SH-SY5Y (cell line): ENCODE measurements around the gene PTPRG.

Experiments
- GATA2 ChIP-seq: IDR thresholded peaks from 2 replicates; pipeline ENCODE4 v1.6.1; 2011; ENCODE audit warnings: mild to moderate bottlenecking, low read depth, low read length
- GATA3 ChIP-seq: IDR thresholded peaks from 2 replicates; pipeline ENCODE4 v1.6.1; 2011; ENCODE audit warnings: low read depth, mild to moderate bottlenecking, low read length, moderate library complexity

Gene PTPRG

DNA sequence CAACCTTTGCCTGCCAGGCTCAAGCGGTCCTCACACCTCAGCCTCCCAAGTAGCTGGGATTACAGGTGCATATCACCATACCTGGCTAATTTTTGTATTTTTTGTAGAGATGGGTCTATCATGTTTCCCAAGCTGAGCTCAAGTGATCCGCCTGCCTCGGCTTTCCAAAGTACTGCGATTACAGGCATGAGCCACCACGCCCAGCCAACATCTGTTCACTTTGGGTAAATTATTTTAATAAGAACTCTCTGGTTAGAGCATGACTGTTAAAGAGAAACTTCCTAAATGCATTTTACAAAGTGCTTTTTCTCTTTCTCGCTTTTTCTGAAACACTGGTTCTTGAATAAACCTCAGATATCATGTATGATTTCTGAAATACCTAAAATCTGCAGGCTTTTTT lies 172.5 kb downstream of the PTPRG start:
- TF ChIP-seq GATA3 = no peak
- no peak for TF ChIP-seq GATA2

DNA sequence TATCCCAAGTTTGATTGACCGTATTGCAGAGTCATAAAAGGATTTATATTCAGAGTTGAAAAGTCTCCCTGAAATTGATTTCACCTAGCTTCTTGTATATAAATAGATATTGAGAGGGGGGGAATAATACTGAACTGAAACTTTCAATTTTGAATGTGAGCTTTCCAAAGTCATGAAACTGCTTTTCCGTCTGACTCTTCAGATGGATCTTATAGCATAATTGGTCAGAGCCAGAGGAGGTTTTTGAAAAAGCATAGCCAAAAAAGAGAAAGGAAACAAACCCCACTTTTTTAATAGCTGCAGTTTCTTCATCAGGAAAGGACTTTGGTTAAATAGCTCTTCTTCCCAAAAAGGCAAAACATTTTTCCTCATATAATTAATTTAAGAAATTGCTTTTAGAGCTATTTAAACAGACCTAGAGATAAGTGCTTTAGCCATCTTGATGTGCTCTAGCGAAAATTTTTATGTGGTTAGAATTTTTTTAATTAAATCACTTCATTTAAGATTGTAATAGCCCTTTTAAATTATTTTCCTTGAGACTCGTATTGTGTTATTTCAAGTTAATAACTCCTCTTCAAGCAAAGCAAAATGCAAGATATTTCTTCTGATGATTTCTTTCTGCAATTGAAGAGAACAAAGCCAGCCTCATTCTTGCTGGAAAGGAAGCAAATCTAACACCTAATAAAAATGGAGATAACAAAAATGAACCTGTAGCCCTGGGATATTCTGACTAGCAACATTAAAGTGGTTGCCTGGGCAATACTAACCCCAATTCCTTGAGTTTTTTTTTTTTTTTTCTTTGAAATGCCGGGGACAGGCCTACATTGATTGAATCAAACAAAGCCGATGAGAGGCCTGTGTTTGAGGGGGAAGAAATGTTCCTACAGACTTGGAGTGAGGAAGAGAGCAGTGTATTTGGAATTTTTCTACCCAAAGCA lies 173.6 kb downstream of the PTPRG start:
- TF ChIP-seq GATA2 (no peak), GATA3 (no peak)

DNA sequence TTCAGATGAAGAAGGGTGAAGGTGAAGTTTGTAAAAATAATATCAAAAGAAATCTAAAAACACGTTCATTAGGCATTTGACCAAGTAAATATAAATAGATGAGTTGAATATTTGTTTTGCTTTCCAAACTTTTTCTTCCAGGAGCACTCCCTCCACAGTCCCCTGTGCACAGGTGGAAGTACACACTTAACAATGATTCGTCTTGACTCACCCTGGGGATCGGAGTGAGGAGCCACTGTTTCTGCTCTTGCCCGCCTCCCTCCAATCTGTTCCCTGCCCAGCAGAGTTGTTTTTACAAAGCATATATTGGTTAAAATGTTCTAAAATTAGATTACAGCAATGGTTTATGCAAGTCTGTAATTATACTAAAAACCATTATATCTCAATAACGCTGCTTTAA lies 175.1 kb downstream of the PTPRG start:
- TF ChIP-seq GATA3 (no peak), GATA2 (no peak)

DNA sequence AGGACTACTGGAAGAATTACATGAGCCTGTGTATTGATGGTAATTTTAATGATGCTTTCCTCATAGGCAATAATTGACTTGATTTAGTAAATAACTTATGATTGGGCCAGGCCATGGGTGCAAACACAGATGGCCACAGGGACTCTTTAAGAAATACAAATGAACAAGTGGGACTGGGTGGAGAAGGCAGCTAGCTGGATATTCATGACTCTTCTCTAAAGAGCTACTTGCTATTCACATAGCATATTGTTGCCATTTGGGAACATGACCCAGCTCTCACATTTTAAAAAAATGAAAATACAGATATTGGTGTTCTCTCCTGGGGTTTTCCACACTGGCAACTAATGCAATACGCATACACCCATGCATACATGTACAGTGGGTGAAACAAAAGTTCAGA lies 178.3 kb downstream of the PTPRG start:
- TF ChIP-seq GATA2 = no peak
- TF ChIP-seq GATA3 = no peak

DNA sequence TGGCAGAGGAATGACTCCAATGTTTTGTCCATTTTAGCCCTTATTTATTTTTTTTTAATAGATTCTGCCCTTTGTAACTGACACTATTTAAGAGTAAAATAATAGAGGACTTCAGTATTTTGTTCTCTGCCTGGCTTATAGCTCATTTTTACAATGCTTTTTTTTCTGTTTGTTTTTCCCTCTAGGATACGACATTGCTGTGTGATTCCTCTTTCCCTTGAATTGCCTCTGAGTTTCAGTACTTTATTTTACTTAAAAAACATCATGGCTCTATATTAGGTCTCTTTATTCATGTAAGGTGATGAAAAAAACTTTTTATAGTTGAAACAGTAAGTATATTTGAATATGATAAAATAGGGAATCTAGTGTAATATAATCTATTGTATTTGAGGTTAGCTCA lies 179.1 kb downstream of the PTPRG start:
- no peak for TF ChIP-seq GATA2
- TF ChIP-seq GATA3 = no peak

DNA sequence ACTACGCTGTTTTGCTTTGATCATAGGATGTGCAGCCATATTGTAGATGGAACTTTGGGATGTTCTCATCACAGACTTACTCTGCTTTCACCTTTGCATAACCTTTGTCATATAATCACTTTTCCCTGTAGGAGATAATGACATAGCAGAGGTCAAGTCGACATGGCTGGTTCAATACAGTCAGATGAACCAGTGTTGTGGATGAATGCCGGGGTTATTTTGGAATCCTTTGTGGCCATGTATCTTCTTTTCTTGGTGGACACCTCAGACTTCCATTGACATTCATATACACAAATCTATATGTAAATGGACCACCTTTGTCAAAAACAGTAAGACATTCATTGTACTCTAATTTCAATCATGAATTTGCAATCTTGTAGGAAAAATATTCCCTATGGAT lies 180.2 kb downstream of the PTPRG start:
- TF ChIP-seq GATA3 (no peak), GATA2 (no peak)

DNA sequence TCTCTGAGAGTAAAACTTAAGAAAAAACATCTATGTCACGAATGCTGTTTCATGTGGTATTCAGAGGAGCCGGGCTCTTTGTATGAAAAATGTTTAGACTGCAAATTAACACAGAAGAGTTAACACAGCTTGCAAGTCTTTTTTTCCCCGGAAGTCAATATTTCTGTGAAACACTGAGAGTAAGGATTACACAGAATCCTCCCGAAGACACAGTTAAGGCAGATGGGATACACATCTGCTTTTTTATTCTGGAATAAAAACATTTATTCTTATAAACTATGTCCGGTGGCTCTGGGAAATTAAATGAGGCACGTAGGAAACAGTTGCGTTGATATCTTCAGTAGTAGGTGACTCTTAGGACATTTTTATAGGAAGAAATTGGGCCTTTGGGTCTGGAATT lies 180.6 kb downstream of the PTPRG start:
- TF ChIP-seq GATA3 (no peak), GATA2 (no peak)

DNA sequence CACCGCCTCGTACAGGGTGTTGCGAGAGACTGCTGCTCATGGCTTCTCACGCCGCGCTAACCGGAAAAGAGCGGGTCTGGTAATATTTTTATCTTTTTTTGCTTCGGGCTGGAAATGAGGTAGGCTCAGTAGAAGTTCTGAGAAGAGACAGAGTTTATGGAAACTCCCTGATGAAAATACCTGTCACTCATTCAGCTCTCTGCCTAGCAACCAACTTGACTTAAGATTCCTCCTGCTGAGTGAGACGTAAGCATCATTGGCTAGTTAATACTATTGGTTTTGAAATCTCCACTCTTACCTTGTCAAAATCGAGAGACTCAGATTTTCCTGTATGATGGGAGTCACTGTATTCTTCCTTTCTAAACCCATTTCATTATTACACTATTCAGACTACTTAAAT lies 181.7 kb downstream of the PTPRG start:
- TF ChIP-seq GATA2 = no peak
- TF ChIP-seq GATA3 = no peak

DNA sequence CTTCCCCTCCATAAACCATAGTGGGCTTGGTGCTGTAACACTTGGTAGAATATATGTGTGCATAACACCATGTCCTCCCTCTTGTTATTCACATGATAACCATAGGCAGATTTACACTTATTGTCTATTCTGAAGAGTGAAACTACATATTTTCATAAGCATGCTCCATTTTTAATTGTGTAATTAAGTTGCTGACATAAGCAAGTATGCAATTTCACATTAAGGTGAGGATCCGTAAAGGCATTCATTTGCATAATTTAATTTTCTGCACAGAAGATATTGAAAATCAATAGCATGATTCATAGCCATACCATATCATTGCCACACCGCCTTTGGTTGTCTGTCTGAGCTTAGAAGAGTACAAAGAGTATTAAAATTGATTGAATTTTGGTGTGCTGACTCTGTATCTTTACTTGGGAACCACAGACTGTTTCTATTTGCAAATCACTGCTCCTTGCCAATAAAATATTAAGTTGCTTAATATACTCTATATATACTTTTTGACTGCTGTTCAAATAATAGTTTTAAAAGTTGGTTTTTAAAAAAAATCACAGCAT lies 182.4 kb downstream of the PTPRG start:
- TF ChIP-seq GATA3 (no peak), GATA2 (no peak)

DNA sequence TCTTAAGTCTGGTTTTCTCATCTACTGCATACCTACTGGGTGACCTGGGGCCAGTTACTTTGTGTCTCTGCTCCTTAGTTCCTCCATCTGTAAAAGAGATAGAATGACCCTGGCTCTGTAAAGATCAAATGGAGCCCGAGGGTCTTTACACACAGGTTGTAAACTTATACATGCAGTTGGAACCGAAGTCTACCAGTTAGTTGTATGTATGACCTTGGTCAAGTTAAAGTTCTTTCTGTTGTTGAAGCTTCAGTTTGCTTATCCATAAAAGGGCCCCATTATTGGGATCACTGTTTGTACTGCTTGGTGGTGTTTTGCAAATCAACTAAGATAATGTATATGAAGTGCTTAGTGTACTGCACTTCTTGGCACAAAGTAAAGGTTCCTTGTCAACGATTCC lies 186.9 kb downstream of the PTPRG start:
- TF ChIP-seq GATA3 = no peak
- TF ChIP-seq GATA2 = no peak

DNA sequence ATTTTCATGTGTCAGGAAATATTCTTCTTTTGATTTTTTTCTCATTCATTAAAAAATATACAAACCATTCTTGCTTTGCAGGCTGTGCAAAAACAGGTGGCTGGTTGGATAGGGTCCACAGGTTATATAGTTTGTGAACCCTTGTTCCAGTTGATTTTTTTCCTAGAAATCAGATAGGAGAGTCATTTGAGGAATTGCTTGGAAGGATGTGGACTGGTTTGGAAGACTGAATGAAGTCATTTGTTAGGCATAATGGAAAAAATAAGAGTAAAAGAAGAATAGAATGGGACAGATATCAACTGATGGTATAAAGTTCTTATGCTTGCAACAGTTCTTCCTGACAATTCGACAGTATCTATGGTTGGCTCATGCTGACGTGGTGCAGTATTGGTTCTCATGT lies 189.4 kb downstream of the PTPRG start:
- no peak for TF ChIP-seq GATA2
- TF ChIP-seq GATA3 = no peak

DNA sequence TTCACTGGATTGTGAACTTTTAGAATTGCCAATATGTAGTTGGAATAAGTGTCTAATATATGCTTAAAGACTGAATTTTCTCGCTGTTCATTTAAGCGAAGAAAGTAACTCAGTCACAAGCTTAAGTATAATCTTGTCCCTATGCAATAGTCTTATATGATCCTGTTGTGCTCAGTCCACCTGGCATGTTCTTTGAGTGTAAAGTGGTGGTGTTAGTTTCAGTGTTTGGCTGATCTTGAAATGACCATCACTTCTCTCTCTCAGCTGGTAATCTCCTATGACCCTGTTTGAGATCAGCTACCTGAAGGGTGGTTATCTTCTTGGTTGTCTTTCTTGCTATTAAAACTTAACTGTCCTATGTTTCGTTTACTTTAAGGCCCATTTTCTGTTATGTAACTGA lies 197.5 kb downstream of the PTPRG start:
- TF ChIP-seq GATA3 (no peak), GATA2 (no peak)

DNA sequence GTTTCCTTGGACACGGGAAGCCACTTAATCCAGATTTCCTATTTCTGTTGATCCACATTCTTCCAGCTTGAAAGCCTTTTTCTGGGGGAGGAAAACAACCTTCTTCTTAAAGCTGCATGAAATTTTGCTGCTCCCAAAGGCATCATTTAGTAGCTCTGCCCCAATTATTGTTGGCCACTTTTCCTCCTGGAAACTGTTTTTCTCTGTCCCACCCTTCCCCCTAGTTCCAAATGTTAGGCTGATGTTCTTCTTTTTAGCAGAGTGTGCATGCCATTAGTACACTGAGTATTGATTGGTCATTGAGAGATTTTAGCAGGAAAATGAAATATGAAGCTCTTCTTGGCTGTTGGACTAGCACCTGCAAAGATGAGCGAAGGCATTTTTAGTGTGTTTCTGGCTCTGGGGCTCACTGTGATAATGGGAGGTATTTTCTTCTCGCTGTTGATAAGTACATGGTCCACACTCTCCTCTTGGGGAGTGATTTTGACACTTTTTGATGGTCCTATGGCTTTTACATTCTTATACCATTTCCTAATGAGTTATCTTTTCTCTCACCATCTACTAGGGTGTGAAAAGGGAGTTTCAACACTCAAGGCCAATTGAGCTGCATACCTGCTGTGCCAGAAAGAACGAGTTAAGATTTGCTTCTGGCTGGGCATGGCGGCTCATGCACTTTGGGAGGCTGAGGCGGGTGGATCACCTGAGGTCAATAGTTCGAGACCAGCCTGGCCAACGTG lies 200.5 kb downstream of the PTPRG start:
- TF ChIP-seq GATA3 = no peak
- TF ChIP-seq GATA2 = no peak

DNA sequence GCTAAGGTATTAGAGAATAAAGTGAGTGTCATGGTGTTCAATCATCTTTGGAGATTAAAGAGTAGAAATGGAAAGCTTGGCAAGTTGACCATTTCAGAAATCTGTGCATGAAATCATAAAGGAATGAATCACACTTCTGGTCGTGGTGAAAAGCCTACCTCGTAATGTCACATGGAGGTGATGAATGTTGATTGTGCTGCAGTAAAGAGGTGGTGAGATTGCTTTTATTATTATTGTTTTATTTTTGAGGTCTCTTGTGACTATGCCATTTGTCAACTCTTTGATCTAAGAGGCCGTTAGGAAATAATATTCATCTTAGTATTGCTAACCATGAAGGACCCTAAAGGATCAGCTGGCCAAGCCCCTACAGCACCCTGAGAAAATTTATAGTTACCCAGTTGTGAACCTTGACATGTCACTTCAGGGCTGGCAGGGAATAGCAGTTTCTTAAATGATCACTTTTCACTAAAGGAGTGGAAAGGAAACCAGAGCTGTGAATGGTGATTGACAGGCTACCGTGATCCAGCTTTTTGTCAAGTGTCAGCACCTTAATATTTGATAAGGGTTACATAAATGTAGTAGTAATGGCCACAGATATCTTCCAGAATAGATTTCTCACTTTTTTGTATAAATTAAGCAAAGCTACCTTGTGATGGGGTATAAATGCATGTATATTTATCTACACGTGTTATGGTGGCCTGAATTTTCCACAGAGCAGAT lies 203.9 kb downstream of the PTPRG start:
- TF ChIP-seq GATA3 (no peak), GATA2 (no peak)
